Stimulated activated CD8-positive, alpha-beta memory T cell treated with anti-CD3 and anti-CD28 coated beads, Interleukin-15, amount 100 ng/mL, for 1 hour (primary cell): Measurements from ENCODE around the gene PIRT.

Source experiments
- DNase-seq: peaks from one replicate; pipeline ENCODE4 v3.0.0-alpha.2; 2020; ENCODE audit warnings: low read depth

The PIRT gene

GRCh38 chr17:10787306-10788045 is 50.4 kb downstream of the PIRT start:
- DNase-seq, result no peak

GRCh38 chr17:10785295-10785694 is 52.6 kb downstream of the PIRT start:
- DNase-seq, result no peak

GRCh38 chr17:10779609-10780008 is 58.3 kb downstream of the PIRT start:
- no peak for DNase-seq

GRCh38 chr17:10777890-10778289 is 60.0 kb downstream of the PIRT start:
- DNase-seq, result no peak

GRCh38 chr17:10777131-10777807 is 60.6 kb downstream of the PIRT start:
- DNase-seq, result no peak

GRCh38 chr17:10776381-10776780 is 61.5 kb downstream of the PIRT start:
- no peak for DNase-seq

- DNase-seq, result no peak
Measured at GRCh38 chr17:10775740-10776356, 62.0 kb downstream of the PIRT start.

- no peak for DNase-seq
Measured at GRCh38 chr17:10775058-10775457, 62.8 kb downstream of the PIRT start.

GRCh38 chr17:10773391-10773790 is 64.5 kb downstream of the PIRT start:
- no peak for DNase-seq
